ENCODE data around the gene MYO5B.

MYO5B gene

DNA sequence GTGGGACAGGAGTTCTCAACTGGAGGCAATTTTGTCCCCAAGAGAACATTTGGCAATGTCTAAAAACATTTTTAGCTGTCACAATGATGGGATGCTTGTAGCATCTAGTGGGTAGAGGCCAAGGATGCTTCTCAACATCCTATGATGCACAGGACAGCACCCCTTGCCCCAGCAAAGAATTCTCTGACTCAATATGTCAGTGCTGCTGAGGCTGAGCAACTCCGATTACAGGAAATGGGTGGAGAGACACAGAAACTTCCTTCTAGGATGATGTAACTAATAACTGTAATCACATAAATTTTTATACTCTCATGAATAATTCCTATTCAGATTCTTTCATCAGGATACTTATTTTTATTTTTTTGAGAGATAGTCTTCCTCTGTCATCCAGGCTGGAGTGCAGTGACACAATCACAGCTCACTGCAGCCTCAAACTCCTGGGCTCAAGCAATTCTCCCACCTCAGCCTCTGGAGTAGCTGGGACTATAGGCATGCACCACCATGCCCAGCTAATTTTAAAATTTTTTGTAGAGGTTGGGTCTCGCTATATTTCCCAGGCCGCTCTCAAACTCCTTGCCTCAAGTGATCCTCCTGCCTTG lies 261.3 kb downstream of the MYO5B start:
- TF ChIP-seq, protein P1, sequence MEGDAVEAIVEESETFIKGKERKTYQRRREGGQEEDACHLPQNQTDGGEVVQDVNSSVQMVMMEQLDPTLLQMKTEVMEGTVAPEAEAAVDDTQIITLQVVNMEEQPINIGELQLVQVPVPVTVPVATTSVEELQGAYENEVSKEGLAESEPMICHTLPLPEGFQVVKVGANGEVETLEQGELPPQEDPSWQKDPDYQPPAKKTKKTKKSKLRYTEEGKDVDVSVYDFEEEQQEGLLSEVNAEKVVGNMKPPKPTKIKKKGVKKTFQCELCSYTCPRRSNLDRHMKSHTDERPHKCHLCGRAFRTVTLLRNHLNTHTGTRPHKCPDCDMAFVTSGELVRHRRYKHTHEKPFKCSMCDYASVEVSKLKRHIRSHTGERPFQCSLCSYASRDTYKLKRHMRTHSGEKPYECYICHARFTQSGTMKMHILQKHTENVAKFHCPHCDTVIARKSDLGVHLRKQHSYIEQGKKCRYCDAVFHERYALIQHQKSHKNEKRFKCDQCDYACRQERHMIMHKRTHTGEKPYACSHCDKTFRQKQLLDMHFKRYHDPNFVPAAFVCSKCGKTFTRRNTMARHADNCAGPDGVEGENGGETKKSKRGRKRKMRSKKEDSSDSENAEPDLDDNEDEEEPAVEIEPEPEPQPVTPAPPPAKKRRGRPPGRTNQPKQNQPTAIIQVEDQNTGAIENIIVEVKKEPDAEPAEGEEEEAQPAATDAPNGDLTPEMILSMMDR (IDR thresholded peaks at IDR 0.05; ENCODE audit: low read depth, low read length) = no peak
- no peak overlapping the region for H3K4me3 ChIP-seq (ENCODE audit: low read depth, low read length)

GRCh38 chr18:49931760-49932159 lies 263.2 kb downstream of the MYO5B start:
- TF ChIP-seq, protein P1 (IDR thresholded peaks at IDR 0.05; ENCODE audit: low read depth, low read length) = no peak

DNA sequence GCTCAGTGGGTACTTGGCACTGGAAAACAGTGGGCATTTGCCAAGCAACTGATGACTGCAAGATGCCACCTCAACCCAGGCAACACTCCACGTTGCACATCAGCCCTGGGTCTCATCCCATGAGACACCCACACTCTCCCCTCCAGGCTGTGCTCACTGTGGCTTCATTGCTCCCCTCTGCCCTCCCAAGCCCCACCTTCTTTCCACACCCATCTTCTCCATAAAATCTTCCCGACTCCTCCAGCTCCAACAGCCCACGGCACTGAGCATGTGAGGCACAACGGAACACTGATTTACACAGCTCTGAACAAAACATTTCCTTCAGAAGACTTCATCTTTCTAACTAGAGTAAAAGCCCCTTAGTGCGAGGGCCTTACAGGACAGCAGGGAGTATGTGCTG lies 263.8 kb downstream of the MYO5B start:
- TF ChIP-seq, protein P1 (IDR thresholded peaks at IDR 0.05; ENCODE audit: low read depth, low read length) = no peak
- H3K4me3 ChIP-seq (ENCODE audit: low read depth, low read length) = no peak overlapping the region

More at GRCh38 chr18:49931760-49932159, 263.2 kb downstream of the MYO5B start:
- no peak overlapping the region for H3K4me3 ChIP-seq (ENCODE audit: low read depth, low read length)

- H3K4me3 ChIP-seq (ENCODE audit: low read depth, low read length) = no peak overlapping the region
- TF ChIP-seq, protein P1 (IDR thresholded peaks at IDR 0.05; ENCODE audit: low read depth, low read length) = no peak
These were observed 268.7 kb downstream of the MYO5B start for GRCh38 chr18:49926106-49926745.

GRCh38 chr18:49924293-49924983 lies 270.5 kb downstream of the MYO5B start:
- TF ChIP-seq, protein P1 (IDR thresholded peaks at IDR 0.05; ENCODE audit: low read depth, low read length) = no peak
- no peak overlapping the region for H3K4me3 ChIP-seq (ENCODE audit: low read depth, low read length)

DNA sequence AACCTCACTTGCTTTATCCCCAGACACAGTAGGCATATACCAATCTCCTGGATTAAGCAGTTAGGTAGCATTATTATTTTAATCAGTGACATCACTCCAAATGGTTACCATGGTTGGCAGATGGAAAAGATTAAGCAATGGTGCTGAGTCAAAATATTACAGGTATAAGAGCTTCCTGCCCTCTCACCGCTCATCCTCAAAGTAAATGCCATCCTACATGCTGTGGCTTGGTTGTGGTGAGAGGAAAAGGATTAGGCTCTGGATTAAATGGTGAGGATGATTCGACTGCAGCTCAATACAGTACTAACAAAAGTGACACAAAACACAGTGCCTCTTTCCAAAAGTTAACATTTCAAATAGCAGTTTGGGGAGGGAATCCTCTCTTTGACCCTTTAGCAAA lies 272.7 kb downstream of the MYO5B start:
- TF ChIP-seq, protein P1 (IDR thresholded peaks at IDR 0.05; ENCODE audit: low read depth, low read length) = no peak
- no peak overlapping the region for H3K4me3 ChIP-seq (ENCODE audit: low read depth, low read length)
